Immature natural killer cell (primary cell): ENCODE measurements around the gene CFAP251. TPM values are rescaled to one million over a fixed set of nuclear protein-coding genes. Genes with fewer than 3 reads are reported as not detected.

Source experiments
- DNase-seq, 3 donors: peaks; one replicate each; pipeline ENCODE4 v3.0.0; 2022; ENCODE audit warnings: mixed read lengths in 1 of 3
- H3K27ac Mint-ChIP-seq, 6 donors: one replicate each; pipeline ENCODE4 v1.8.0; 2020; ENCODE audit warnings: mixed read lengths in 6 of 6, mild to moderate bottlenecking in 5 of 6, inconsistent platforms in 4 of 6, moderate library complexity in 3 of 6
- H3K27me3 Mint-ChIP-seq, 3 donors: one replicate each; pipeline ENCODE4 v1.8.0; 2020 to 2021; ENCODE audit warnings: low read depth in 3 of 3, mild to moderate bottlenecking in 3 of 3, mixed read lengths in 3 of 3, moderate library complexity in 3 of 3, inconsistent platforms in 1 of 3
- H3K36me3 Mint-ChIP-seq, 3 donors: one replicate each; pipeline ENCODE4 v1.8.0; 2020; ENCODE audit warnings: mixed read lengths in 3 of 3, inconsistent platforms in 2 of 3, mild to moderate bottlenecking in 2 of 3
- H3K4me1 Mint-ChIP-seq, 2 donors: one replicate each; pipeline ENCODE4 v1.8.0; 2020; ENCODE audit warnings: inconsistent platforms in 2 of 2, mild to moderate bottlenecking in 2 of 2, mixed read lengths in 2 of 2, moderate library complexity in 1 of 2
- H3K4me3 Mint-ChIP-seq, 5 donors: one replicate each; pipeline ENCODE4 v1.8.0; 2020; ENCODE audit warnings: mild to moderate bottlenecking in 5 of 5, mixed read lengths in 5 of 5, inconsistent platforms in 3 of 5, moderate library complexity in 3 of 5
- H3K9me3 Mint-ChIP-seq, 6 donors: one replicate each; pipeline ENCODE4 v1.8.0; 2020; ENCODE audit warnings: mild to moderate bottlenecking in 6 of 6, mixed read lengths in 6 of 6, inconsistent platforms in 4 of 6, moderate library complexity in 3 of 6
- polyA plus RNA-seq, 3 donors: library from polyadenylated mRNA; unstranded; fragments of 300-500 nt; fragmentation: Illumina TruSeq; gene quantifications; one replicate each; pipeline ENCODE4 v1.2.3, GENCODE V29; 2021

Gene CFAP251
- polyA plus RNA-seq, 3 donors from 2014 or later: 0.04 TPM; not detected in 2

DNA sequence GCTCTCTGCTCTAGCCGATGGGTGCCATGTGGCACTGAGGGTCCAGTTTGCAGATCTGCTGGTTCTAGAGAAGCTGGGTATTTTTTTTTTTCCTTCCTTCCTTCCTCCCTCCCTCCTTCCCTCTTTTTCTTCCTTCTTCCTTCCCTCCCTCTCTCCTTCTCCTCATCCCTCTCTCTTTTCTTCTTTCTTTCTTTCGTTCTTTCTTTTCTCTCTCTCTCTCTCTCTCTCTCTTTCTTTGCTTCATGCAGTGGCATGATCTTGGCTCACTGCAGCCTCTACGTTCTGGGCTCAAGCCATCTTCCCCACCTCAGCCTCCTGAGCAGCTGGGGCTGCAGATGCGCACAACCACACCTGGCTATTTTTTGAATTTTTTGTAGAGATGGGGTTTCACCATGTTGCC is 100.5 kb downstream of the CFAP251 start:
- no peak overlapping the region for H3K4me3 Mint-ChIP-seq
- no peak overlapping the region for H3K27ac Mint-ChIP-seq
- H3K36me3 Mint-ChIP-seq: no peaks in the 10 kb centered on the region
- H3K4me1 Mint-ChIP-seq: peaks cover 7 to 11% of the 10 kb centered on the region in 2 donors
- DNase-seq: no peak
- H3K27me3 Mint-ChIP-seq: peaks cover 6 to 21% (median 11%) of the 10 kb centered on the region in 3 donors
- H3K9me3 Mint-ChIP-seq: peaks cover 0 to 4% (median 0%) of the 10 kb centered on the region in 6 donors

DNA sequence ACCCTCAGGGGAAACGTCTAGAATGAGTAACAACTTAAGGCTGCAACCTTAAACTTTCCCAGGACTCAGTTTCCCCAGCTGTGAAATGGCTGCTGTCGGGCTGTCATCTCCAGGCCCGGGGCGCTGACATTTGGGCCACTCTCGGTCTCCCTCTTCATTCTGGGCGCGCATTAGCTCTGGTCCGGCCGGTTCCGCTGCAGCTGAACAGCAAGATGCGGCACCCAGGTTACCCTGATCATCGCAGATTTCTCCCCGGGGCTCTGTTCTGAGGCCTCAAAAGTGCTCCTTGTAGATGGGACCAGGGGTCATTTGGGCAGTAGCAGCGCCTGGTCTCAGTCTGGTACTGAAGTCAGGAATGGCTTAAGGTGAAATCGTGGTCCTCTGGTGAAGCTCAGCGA is 102.4 kb downstream of the CFAP251 start:
- peaks cover 6 to 26% (median 14%) of the 10 kb centered on the region in 3 donors for H3K27me3 Mint-ChIP-seq

DNA sequence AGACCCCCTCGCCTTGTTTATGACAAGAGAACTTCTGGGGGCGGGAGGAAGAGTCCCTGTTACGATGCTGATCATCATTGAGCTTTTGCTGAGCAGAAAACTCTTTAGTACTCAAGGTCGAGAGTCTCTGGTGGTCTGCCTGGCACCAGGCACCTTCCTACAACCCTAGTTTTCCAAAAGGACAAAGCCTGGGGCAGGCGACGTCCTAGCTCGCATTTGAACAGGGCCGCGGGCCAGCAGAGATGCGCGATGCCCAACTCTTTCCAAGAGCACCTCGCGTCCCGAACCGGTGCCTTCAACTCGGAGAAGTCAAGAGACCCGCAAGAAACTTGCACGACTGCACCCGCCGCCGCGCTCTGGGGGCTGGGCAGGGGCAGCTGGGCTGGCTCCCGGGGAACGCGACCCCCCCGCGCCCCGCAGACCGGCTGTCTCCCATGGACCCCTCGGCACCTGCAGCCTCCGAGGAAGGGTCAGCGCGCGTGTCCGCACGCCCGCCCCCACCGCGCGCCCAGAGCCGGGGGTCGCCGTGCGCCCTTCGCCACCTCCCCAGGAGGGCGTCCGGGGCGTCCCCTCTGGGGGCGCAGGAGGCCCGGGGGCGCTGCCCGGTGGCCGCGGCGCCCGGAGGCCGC is 102.9 kb downstream of the CFAP251 start:
- H3K27ac Mint-ChIP-seq: peak overlapping the region in 1 of 6 donors; percentile 49
- peaks cover 7 to 11% of the 10 kb centered on the region in 2 donors for H3K4me1 Mint-ChIP-seq
- DNase-seq: no peak
- peak overlapping the region; percentile 69 to 82 (median 78) for H3K4me3 Mint-ChIP-seq
- peaks cover 0 to 4% (median 0%) of the 10 kb centered on the region in 6 donors for H3K9me3 Mint-ChIP-seq
- H3K36me3 Mint-ChIP-seq: no peaks in the 10 kb centered on the region
- H3K27me3 Mint-ChIP-seq: peaks cover 6 to 26% (median 14%) of the 10 kb centered on the region in 3 donors

More for the DNA sequence above, 102.4 kb downstream of the CFAP251 start:
- no peak for DNase-seq
- H3K4me1 Mint-ChIP-seq: peaks cover 7 to 11% of the 10 kb centered on the region in 2 donors
- no peaks in the 10 kb centered on the region for H3K36me3 Mint-ChIP-seq
- H3K9me3 Mint-ChIP-seq: peaks cover 0 to 4% (median 0%) of the 10 kb centered on the region in 6 donors
- H3K27ac Mint-ChIP-seq: no peak overlapping the region
- H3K4me3 Mint-ChIP-seq: peak overlapping the region in 4 of 5 donors; percentile 61 to 82 (median 80)

DNA sequence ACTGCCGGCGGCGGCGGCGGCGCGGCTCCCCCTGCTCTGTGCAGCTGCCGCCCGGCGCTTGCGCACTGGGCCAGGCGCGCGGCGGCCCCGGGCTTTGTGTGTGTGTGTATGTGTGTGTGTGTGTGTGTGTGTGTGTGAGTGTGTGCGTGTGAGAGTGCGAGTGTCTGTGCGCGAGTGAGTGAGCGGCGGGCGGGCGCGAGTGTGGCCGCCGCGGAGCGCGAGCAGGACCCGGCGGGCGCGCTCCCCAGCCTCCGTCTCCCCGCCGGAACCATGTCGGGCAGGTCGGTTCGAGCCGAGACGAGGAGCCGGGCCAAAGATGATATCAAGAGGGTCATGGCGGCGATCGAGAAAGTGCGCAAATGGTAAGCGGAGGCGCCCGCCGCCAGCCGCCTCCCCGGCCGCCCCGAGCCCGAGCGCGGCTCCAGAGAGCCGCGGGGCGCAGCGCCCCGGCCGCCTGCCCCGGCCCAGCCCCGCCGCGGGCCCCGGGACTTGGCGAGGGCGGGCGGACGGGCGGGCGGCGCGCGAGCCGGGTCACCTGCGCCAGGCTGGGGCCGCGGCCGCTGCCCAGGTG is 103.5 kb downstream of the CFAP251 start, which contains the start of gene BCL7A:
Gene BCL7A (plus strand): TSS at position 63 of the 571 bp plus-strand sequence. CDS start 208 bp downstream, at position 271.
- peaks cover 0 to 4% (median 0%) of the 10 kb centered on the region in 6 donors for H3K9me3 Mint-ChIP-seq
- H3K4me1 Mint-ChIP-seq: peaks cover 7 to 11% of the 10 kb centered on the region in 2 donors
- H3K27me3 Mint-ChIP-seq: peaks cover 6 to 26% (median 14%) of the 10 kb centered on the region in 3 donors
- DNase-seq: peak in 2 of 3 donors; percentile 20 to 32
- H3K36me3 Mint-ChIP-seq: no peaks in the 10 kb centered on the region
- peak within 1 kb of the TSS; percentile 69 to 87 (median 82) for H3K4me3 Mint-ChIP-seq
- H3K27ac Mint-ChIP-seq: peak within 1 kb of the TSS in 1 of 6 donors; percentile 49

DNA sequence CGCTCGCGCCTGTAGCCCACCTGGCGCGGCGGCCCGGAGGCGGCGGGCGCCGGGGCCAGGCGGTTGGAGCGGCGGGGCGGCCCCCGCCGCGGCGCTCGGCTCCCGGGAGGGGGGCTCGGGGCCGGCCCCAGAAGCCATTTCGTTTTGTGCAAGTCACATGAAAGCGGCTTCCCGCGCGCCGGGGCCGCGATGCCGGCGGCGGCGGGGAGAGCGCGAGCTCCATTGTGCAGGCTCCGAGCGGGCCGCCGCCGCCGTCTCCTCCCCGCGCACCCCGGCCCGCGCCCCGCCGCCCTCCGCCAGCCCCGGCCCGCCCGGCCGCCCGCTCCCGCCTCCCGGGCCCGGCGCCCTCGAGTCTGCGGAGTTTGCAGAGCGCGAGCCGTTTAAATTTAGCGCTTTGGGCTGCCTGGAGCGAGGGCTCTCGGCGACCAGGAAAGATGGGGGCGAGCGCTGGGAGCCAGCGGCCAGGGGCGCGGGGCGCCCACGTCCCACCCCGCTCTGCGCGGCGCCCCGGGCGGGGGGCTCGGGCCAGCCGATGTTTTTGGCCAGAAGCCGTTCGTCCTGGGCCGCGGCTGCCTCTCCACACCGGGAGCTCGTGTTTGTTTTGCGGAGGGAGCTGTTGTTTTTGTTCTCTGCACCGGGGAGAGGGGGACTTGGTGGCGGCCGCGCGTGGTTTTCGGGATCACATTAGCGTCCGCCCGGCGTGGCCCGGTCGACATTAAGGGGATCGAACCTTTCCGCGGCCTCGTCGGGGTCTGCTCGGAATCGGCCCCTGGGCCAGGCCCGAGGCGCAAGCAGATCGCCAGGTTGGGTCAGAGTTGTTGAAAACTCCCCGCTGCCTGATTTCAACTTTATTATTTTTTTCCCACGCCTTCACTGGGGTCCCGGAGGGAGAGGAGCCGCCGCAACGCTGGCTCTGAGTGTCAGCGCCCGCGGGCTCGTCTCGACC is 104.3 kb downstream of the CFAP251 start:
- Mint-ChIP-seq H3K4me1 (peaks cover 7 to 11% of the 10 kb centered on the region in 2 donors), H3K4me3 (peak overlapping the region; percentile 66 to 80 (median 77)), H3K27ac (peak overlapping the region in 1 of 6 donors; percentile 9), H3K36me3 (no peaks in the 10 kb centered on the region), H3K27me3 (peaks cover 6 to 20% (median 14%) of the 10 kb centered on the region in 3 donors), H3K9me3 (peaks cover 0 to 4% (median 0%) of the 10 kb centered on the region in 6 donors)
- no peak for DNase-seq

DNA sequence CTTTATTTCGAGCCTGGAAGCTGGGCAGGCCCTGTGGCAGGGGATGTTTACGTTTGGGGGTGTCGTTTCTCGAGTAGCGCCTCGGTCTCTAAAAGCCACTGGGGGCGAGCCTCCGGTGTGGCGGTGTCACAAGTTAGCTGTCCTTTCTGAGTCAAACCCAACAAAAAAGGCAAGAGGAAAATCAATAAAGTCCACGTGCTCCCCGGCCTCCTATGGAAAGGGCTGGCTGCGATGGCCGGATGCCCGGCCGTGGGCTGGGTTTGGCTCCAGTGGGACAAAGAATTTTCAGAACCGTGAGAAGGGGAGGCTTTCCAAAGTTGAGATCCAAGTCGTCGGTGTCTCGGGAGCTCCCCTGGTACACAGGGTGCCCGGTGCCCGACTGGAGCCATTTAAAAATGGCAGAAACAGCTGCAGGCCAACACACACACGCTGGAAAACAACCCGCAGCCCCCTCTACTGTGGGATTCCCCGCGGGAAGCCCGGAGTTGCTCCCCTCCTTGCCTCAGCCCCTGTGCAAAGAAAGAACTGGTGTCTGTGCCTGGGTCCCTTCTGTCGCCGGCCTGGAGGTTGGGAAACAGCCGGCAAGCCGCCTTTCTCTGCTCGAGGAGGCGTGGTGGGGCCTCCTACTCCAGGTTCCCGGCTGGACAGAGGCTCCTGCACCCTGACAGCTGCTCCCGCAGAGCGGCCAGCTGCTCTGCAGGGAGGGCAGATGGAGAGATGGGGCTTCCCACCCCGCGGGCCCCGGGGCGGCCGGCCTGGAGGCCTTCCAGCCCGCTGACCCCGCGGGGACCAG is 105.1 kb downstream of the CFAP251 start:
- peak; percentile 8 to 14 (median 14) for DNase-seq
- H3K4me3 Mint-ChIP-seq: peak overlapping the region; percentile 66 to 80 (median 77)
- H3K4me1 Mint-ChIP-seq: peaks cover 11 to 12% of the 10 kb centered on the region in 2 donors
- H3K36me3 Mint-ChIP-seq: no peaks in the 10 kb centered on the region
- H3K27ac Mint-ChIP-seq: peak overlapping the region in 1 of 6 donors; percentile 9
- peaks cover 7 to 20% (median 14%) of the 10 kb centered on the region in 3 donors for H3K27me3 Mint-ChIP-seq
- H3K9me3 Mint-ChIP-seq: peaks cover 0 to 2% (median 0%) of the 10 kb centered on the region in 6 donors

DNA sequence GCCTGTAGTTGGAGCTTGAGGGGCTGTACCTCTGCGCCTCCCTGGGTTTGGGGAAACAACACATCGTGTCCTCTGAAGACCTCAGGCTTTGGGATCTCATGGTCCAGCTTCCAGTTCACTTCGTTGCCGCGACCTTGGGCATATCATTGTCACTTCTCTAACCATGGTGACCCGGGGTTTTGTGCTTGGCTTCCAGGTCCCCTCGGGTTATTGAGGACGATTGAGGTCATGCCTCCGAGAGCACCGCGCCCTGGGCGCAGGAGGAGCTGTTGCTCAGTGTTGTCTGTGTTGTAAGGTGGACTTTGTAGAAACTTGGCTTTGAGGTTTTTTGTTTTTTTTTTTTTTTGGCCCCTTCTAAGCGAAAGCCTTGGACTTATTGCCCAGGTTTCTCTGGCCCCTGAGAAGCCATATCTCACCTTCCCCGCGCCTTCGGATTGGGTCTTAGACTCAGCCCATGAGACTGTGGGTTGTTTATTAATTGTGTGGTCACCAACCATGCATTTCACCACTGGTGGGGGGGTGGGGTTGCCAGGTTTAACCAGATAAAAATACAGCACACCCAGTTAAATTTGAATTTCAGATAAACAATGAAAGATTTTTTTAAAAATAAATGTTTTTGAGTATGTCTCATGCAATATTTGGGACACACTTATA is 105.9 kb downstream of the CFAP251 start:
- H3K4me3 Mint-ChIP-seq: peak overlapping the region in 2 of 5 donors; percentile 18 to 21
- no peak overlapping the region for H3K27ac Mint-ChIP-seq
- H3K9me3 Mint-ChIP-seq: no peaks in the 10 kb centered on the region
- DNase-seq: no peak
- no peaks in the 10 kb centered on the region for H3K36me3 Mint-ChIP-seq
- H3K27me3 Mint-ChIP-seq: peaks cover 11 to 27% (median 18%) of the 10 kb centered on the region in 3 donors
- peaks cover 18 to 19% of the 10 kb centered on the region in 2 donors for H3K4me1 Mint-ChIP-seq

DNA sequence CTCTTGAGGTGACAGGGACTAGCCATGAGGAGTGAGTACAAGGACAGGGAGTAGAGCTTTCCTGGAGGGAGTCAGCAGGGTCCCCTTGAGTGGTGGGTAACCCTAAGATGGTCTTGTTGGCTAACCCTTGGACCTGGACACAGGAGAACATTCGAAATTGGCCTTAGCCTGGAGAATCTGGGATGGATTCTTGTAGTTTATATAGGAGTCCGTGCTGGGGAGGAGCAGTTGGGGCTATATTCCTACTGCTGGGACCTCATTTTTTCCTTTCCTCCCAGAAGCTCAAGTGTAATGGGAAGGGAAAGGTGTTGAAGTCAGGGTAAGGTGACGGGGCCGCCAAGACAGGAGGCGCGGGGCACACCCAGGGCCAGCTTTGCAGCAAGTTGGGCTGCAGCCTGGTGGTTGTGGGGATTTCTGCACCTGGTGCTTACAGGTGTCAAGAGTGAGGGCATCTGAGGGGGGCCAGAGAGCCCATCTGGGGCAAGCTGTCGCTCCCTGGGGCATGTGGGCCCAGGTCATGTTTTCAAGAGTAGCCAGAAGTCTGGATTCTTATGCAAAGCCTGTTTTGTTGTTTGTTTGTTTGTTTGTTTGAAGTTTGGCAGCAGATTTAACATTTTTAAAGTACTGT is 108.4 kb downstream of the CFAP251 start:
- peaks cover 24 to 26% of the 10 kb centered on the region in 2 donors for H3K4me1 Mint-ChIP-seq
- no peak overlapping the region for H3K4me3 Mint-ChIP-seq
- no peaks in the 10 kb centered on the region for H3K36me3 Mint-ChIP-seq
- H3K9me3 Mint-ChIP-seq: no peaks in the 10 kb centered on the region
- peaks cover 11 to 24% (median 14%) of the 10 kb centered on the region in 3 donors for H3K27me3 Mint-ChIP-seq
- no peak overlapping the region for H3K27ac Mint-ChIP-seq
- no peak for DNase-seq

DNA sequence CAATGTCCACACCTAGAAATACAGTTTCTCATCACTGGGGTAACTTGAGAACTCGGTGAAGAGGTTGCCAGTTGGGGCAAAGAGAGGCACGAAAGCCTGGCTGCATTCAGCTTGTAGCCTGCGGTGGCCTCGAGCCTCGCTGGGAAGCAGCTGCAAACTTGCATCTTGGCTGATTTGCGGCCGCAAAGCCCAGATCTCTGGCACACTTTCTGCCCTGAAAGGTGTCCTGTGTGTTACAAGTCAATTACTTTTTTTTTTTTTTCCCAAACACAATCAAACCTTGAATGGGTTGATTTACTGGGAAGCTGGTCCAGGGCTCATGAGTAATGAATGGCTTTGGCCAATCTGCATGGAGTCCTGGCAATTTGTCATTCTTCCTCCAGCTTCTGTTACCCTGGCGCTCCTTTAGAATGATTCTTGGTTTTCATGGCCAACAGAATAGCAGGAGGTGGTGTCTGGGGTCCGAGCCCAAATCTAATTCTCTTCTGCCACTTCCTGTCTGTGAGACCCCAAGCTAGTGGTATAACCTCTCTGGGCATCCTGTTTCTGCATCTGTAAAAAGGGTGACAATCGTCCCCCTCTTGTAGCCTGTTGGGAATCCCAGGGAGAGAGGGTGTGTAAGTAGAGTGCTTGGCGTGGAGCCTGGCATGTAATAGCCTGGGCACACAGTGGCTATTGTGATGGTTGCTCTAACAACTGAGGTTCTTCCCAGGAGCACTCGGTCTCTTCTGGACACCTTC is 109.9 kb downstream of the CFAP251 start:
- peaks cover 8 to 19% (median 12%) of the 10 kb centered on the region in 3 donors for H3K27me3 Mint-ChIP-seq
- peak overlapping the region in 3 of 6 donors; percentile 6 to 68 (median 63) for H3K27ac Mint-ChIP-seq
- peaks cover 19 to 21% of the 10 kb centered on the region in 2 donors for H3K4me1 Mint-ChIP-seq
- no peaks in the 10 kb centered on the region for H3K36me3 Mint-ChIP-seq
- no peaks in the 10 kb centered on the region for H3K9me3 Mint-ChIP-seq
- H3K4me3 Mint-ChIP-seq: peak overlapping the region; percentile 8 to 70 (median 47)
- no peak for DNase-seq

DNA sequence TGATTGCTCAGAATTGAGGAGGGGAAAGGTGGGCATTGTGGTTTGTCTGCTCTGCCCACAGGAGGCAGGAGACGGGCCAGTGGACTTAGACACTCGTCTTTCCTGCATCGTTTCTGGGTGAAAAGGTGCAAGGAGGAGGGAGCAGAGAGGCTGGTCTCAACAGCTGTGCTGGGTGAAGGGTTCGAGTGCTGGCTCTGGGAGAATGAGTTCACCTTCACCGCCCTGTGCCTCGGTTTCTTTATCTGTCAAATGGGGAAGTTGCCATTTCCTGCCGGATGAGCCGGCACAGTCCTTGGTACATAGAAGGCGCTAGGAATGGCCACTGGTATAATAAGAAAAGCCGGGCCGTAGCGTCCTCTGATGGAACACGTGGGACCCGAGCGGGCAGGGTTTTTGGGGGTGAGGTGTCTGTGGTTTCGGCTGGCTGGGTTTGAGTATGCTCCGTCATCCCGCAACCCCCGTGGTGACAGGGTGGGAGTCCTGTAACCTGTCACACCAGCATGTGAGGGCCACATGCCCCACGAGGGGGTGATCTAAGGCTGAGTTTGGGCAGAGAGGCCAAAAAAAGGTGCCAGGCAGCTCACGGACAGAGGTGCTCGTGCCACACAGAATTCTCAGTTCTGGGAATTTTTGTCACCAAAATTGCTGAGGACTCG is 110.6 kb downstream of the CFAP251 start:
- H3K36me3 Mint-ChIP-seq: no peaks in the 10 kb centered on the region
- H3K27ac Mint-ChIP-seq: peak overlapping the region in 4 of 6 donors; percentile 6 to 85 (median 66)
- H3K4me3 Mint-ChIP-seq: peak overlapping the region; percentile 29 to 70 (median 47)
- H3K27me3 Mint-ChIP-seq: peaks cover 8 to 17% (median 16%) of the 10 kb centered on the region in 3 donors
- no peaks in the 10 kb centered on the region for H3K9me3 Mint-ChIP-seq
- DNase-seq: peak; percentile 74 to 79 (median 75)
- H3K4me1 Mint-ChIP-seq: peaks cover 18 to 19% of the 10 kb centered on the region in 2 donors
